Measurements from ENCODE around the gene ELF1. TPM values are rescaled to one million over a fixed set of nuclear protein-coding genes. Genes with fewer than 3 reads are reported as not detected.

ELF1 gene
- total and polyA plus RNA-seq, 4 donors: 20.7 to 41.3 (median 33.8) TPM

DNA sequence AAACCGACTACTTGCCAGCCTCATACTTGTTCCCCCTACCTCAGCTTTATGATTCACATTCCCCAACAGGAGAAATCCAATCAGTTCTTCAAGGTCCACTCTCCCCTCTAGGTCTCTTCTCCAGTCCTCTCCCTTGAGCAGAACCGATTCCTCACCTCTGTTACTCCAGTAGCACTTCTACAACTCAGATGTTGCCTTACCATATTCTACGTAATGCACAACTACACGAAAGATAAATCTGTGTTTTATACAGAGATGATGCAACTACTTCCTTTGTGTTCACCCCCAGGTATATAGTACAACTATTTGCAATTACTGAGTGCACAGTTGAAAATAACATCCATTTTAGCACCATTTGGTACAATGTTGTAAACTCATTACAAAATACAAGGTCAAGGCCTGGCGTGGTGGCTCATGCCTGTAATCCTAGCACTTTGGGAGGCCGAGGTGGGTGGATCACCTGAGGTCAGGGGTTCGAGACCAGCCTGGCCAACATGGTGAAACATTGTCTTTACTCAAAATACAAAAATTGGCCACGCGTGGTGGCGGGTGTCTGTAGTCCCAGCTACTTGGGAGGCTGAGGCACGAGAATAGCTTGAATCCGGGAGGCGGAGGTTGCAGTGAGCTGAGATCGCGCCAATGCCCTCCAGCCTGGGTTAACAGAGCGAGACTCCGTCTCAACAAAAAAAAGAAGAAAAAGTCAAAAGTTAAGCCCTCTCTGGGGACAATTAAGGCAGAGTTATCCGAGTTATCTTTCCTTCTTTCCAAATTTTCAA lies 39.4 kb upstream of the ELF1 start:
- no peak for DNase-seq (ENCODE audit: low read depth in 4 of 6, low spot score in 6 of 6)
- peak overlapping the region; percentile 100 for H3K27ac ChIP-seq (ENCODE audit: low read depth, low read length)
- H3K36me3 ChIP-seq (ENCODE audit: control insufficient read depth, insufficient read depth, low read length): no peaks in the 10 kb centered on the region
- WGBS (ENCODE audit: insufficient coverage): 76% methylated on average over 3 of the region's 18 CpGs
- H3K9me3 ChIP-seq (ENCODE audit: control insufficient read depth, insufficient read depth, low read length): no peaks in the 10 kb centered on the region
- H3K27me3 ChIP-seq (ENCODE audit: control insufficient read depth, insufficient read depth, low read length): no peaks in the 10 kb centered on the region
- H3K4me1 ChIP-seq (ENCODE audit: control insufficient read depth, insufficient read depth, low read length): peaks cover 5% of the 10 kb centered on the region
- peak overlapping the region; percentile 98 for H3K4me3 ChIP-seq (ENCODE audit: low read depth, low read length)

DNA sequence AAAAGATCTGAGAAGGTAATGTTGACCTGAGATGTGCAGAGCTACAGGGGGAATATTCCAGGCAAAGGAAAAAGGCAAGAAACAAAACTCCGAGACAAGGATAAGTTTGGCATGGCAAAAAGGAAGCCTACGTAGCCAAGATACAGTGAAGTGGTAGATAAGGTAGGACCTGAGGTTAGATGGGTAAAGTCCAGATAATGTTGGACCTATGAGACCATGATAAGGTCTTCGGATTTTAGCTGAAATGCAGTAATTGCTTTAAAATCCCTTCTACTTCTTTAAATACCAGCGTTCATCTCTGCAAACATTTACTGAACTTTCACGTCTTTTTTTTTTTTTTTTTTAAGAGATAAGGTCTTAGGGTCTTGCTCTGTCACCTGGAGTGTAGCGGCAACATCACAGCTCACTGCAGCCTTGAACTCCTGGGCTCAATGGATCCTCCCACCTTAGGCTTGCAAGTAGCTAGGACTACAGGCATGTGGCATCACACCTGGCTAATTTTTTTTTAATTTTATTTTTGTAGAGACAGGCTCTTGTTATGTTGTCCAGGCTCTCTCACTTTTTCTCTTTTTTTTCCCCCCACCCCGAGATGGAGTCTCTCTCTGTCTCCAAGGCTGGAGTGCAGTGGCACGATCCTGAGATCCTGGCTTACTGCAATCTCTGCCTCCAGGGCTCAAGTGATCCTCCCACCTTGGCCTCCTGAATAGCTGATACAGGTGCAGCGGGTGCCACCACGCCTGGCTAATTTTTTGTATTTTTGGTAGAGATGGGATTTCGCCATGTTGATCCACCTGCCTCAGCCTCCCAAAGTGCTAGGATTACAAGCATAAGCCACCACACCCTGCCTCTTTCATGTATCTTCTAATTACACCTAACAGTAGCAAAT lies 38.0 kb upstream of the ELF1 start:
- no peaks in the 10 kb centered on the region for H3K27me3 ChIP-seq (ENCODE audit: control insufficient read depth, insufficient read depth, low read length)
- H3K4me3 ChIP-seq (ENCODE audit: low read depth, low read length): no peak overlapping the region
- no peak overlapping the region for H3K27ac ChIP-seq (ENCODE audit: low read depth, low read length)
- WGBS (ENCODE audit: insufficient coverage): 96% methylated on average over 4 of the region's 11 CpGs
- H3K4me1 ChIP-seq (ENCODE audit: control insufficient read depth, insufficient read depth, low read length): peaks cover 5% of the 10 kb centered on the region
- no peaks in the 10 kb centered on the region for H3K9me3 ChIP-seq (ENCODE audit: control insufficient read depth, insufficient read depth, low read length)
- no peak for DNase-seq (ENCODE audit: low read depth in 4 of 6, low spot score in 6 of 6)
- H3K36me3 ChIP-seq (ENCODE audit: control insufficient read depth, insufficient read depth, low read length): no peaks in the 10 kb centered on the region

DNA sequence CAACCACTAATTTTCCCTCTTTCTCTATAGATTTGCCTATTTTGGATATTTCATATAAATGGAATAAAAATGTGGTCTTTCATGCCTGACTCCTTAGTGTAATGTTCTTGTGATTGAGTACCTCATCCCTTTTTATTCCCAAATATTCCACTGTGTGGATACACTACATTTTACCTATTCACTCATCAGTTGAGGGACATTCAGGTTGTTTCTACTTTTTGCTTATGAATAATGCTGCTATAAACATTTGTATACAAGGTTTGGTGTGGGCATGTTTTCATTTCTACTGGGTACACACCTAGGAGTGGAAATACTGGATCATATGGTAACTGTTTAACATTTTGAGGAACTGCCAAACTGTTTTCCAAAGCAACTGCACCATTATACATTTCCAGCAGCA lies 37.1 kb upstream of the ELF1 start:
- no peaks in the 10 kb centered on the region for H3K36me3 ChIP-seq (ENCODE audit: control insufficient read depth, insufficient read depth, low read length)

DNA sequence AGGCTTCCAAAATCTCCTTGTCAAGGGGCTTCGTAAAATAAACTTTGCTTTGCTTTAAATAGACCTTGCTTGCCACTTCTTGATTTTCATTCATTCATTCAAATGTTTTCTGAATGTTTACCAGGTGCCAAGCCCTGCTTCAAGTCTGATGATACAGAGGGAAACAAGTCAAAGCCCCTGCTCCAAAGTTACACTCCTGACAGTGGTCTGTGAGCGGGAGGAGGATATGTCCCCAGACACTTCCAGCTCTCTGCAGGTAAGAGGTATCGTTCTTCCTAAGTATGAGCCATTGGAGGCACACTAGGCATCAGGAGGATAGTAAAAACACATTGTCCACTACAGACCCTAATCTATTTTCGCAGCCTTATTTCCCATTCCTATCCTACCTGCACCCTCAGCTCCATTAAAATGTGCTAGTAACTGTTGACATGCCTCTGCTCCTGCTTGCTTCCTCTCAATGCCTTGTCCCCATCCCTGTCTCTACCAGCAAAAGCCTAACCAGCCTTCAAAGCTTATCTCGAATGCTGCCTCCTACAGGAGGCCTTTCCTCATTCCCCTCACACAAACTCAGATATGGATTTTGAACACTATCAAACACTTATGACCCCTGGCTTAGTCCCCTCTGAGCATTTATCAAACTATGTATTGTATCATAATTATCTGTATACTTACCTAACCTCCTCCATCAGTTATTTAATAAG lies 36.0 kb upstream of the ELF1 start:
- no peak overlapping the region for H3K4me3 ChIP-seq (ENCODE audit: low read depth, low read length)
- no peaks in the 10 kb centered on the region for H3K36me3 ChIP-seq (ENCODE audit: control insufficient read depth, insufficient read depth, low read length)
- H3K27me3 ChIP-seq (ENCODE audit: control insufficient read depth, insufficient read depth, low read length): no peaks in the 10 kb centered on the region
- 85% methylated on average over 4 of the region's 5 CpGs for WGBS (ENCODE audit: insufficient coverage)
- DNase-seq (ENCODE audit: low read depth in 4 of 6, low spot score in 6 of 6): no peak
- H3K27ac ChIP-seq (ENCODE audit: low read depth, low read length): no peak overlapping the region
- peaks cover 5% of the 10 kb centered on the region for H3K4me1 ChIP-seq (ENCODE audit: control insufficient read depth, insufficient read depth, low read length)
- H3K9me3 ChIP-seq (ENCODE audit: control insufficient read depth, insufficient read depth, low read length): no peaks in the 10 kb centered on the region

More for the DNA sequence above, 37.1 kb upstream of the ELF1 start:
- Histone ChIP-seq H3K4me1 (ENCODE audit: control insufficient read depth, insufficient read depth, low read length) (peaks cover 5% of the 10 kb centered on the region), H3K27me3 (ENCODE audit: control insufficient read depth, insufficient read depth, low read length) (no peaks in the 10 kb centered on the region), H3K9me3 (ENCODE audit: control insufficient read depth, insufficient read depth, low read length) (no peaks in the 10 kb centered on the region), H3K4me3 (ENCODE audit: low read depth, low read length) (no peak overlapping the region), H3K27ac (ENCODE audit: low read depth, low read length) (no peak overlapping the region)
- DNase-seq (ENCODE audit: low read depth in 4 of 6, low spot score in 6 of 6): no peak

DNA sequence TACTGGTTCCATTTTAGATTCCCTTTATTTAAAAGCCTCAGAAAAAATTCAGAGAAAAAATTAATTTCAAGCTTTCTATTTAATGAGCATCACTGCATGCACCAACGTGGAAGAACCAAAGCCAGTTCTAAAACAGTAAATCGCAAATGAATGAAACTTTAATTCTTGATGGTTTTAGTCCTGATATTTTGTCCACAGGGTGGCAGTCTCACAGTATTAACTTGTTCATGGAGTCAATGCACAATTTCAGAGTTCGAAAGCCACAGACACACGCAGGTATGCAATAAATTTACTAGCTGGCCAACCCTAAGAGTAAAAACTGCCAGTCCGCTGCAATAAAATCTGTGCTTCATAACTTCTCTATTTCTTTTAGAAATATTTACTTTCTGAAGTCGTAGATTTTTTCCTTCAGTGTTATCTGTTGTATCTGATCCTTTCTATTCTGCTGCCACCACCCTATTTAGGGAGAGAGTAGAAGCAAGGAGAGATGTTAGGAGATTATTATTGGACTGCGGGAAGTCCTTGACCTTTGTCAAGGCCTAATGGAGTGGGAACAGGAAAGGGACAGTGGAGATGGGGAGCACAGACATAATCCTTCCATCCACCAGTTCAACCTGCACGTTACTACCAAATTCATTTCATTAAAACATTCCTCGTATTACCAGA lies 35.2 kb upstream of the ELF1 start:
- Histone ChIP-seq H3K27ac (ENCODE audit: low read depth, low read length) (no peak overlapping the region), H3K4me3 (ENCODE audit: low read depth, low read length) (no peak overlapping the region), H3K9me3 (ENCODE audit: control insufficient read depth, insufficient read depth, low read length) (no peaks in the 10 kb centered on the region), H3K27me3 (ENCODE audit: control insufficient read depth, insufficient read depth, low read length) (no peaks in the 10 kb centered on the region), H3K36me3 (ENCODE audit: control insufficient read depth, insufficient read depth, low read length) (no peaks in the 10 kb centered on the region), H3K4me1 (ENCODE audit: control insufficient read depth, insufficient read depth, low read length) (peaks cover 5% of the 10 kb centered on the region)
- 56% methylated on average over 4 of the region's 9 CpGs for WGBS (ENCODE audit: insufficient coverage)
- DNase-seq (ENCODE audit: low read depth in 4 of 6, low spot score in 6 of 6): peak in 3 of 6 donors; percentile 23 to 76 (median 65)

DNA sequence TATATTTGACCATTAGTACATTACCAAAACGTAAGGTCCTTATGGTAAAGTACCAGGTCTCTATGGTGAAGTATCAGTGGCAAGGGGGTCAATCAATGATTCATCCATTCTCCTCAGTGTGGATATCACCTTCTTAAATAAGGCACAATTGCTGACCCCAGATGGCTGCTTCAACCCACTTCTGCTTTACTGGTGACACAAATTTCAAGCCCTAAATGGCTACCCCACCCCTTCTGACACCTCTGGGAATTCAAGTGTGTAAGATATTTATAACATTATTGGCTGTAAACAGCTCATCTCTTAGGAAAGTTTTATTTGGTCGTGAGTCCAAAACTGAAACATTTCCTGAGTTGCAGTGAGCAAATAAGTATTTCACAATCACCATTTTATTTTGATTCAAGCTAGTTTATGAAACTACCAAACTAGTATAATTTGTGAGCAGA lies 34.3 kb upstream of the ELF1 start:
- H3K4me3 ChIP-seq (ENCODE audit: low read depth, low read length): no peak overlapping the region
- WGBS (ENCODE audit: insufficient coverage): no CpG with 5 or more reads among the region's 2 CpGs
- no peak overlapping the region for H3K27ac ChIP-seq (ENCODE audit: low read depth, low read length)
- DNase-seq (ENCODE audit: low read depth in 4 of 6, low spot score in 6 of 6): no peak
- H3K36me3 ChIP-seq (ENCODE audit: control insufficient read depth, insufficient read depth, low read length): no peaks in the 10 kb centered on the region
- no peaks in the 10 kb centered on the region for H3K27me3 ChIP-seq (ENCODE audit: control insufficient read depth, insufficient read depth, low read length)
- H3K9me3 ChIP-seq (ENCODE audit: control insufficient read depth, insufficient read depth, low read length): no peaks in the 10 kb centered on the region
- no peaks in the 10 kb centered on the region for H3K4me1 ChIP-seq (ENCODE audit: control insufficient read depth, insufficient read depth, low read length)

DNA sequence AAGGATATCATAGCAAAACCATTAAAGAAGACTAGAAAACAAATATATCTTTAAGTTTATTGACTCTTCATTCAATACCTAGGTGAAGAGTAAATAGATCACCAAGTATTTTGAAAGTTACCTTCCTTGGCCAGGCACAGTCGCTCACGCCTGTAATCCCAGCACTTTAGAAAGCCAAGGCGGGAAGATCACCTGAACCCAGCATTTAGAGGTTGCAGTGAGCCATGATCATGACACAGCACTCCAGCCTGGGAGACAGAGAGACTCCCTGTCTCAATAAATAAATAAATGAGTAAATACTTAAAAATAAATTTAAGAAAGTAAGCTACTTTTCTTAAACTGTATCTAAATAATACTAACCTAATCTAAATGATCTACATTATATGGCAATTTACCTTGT lies 33.3 kb upstream of the ELF1 start:
- Histone ChIP-seq H3K9me3 (ENCODE audit: control insufficient read depth, insufficient read depth, low read length) (no peaks in the 10 kb centered on the region), H3K4me3 (ENCODE audit: low read depth, low read length) (no peak overlapping the region), H3K27me3 (ENCODE audit: control insufficient read depth, insufficient read depth, low read length) (no peaks in the 10 kb centered on the region), H3K27ac (ENCODE audit: low read depth, low read length) (no peak overlapping the region), H3K36me3 (ENCODE audit: control insufficient read depth, insufficient read depth, low read length) (no peaks in the 10 kb centered on the region), H3K4me1 (ENCODE audit: control insufficient read depth, insufficient read depth, low read length) (no peaks in the 10 kb centered on the region)
- no peak for DNase-seq (ENCODE audit: low read depth in 4 of 6, low spot score in 6 of 6)
- WGBS (ENCODE audit: insufficient coverage): 100% methylated on average over 3 of the region's 3 CpGs

DNA sequence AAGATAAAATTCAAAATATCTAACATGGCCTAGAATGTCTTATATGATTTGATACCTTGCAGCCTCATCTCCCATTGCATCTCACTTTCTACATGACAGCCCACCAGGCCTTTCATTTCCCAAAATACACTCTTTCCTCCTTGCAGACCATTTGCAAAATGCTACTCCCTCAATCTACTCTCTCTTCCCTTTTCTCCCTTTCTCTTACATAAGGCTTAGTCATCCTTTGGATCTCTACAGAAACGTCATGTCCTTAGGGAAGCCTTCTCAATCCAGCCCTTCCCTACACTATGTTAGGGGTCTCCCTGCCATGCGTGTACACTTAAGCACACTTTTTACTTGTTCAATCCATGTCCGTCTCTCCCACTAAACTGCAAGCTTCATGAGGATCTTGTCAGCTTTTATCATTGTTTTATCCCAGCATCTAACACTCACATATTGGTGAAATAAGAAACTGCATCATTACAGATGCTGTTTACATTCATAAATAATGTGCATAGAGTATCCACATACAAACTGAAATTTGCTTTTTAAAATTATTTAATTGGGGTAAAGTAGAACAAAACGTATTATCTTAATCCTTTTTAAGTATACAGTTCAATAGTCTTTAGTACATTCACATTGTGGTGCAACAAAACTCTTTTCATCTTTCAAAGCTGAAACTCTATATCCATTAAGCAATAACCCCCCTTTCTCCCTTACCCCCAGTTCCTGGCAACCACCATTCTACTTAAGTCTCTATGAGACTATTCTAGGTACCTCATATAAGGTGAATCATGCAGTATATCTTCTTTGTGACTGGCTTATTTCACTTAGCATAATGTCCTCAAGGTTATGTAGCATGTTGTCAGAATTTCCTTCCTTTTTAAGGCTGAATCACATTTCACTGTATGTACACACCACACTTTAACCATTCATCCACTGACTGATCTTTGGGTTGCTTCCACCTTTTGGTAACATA lies 30.6 kb upstream of the ELF1 start:
- Histone ChIP-seq H3K36me3 (ENCODE audit: control insufficient read depth, insufficient read depth, low read length) (no peaks in the 10 kb centered on the region), H3K4me3 (ENCODE audit: low read depth, low read length) (no peak overlapping the region), H3K4me1 (ENCODE audit: control insufficient read depth, insufficient read depth, low read length) (no peaks in the 10 kb centered on the region), H3K27ac (ENCODE audit: low read depth, low read length) (no peak overlapping the region), H3K9me3 (ENCODE audit: control insufficient read depth, insufficient read depth, low read length) (no peaks in the 10 kb centered on the region), H3K27me3 (ENCODE audit: control insufficient read depth, insufficient read depth, low read length) (no peaks in the 10 kb centered on the region)
- no peak for DNase-seq (ENCODE audit: low read depth in 4 of 6, low spot score in 6 of 6)
- WGBS (ENCODE audit: insufficient coverage): 100% methylated on average over 2 of the region's 4 CpGs

All from spinal cord (tissue), 10 donors.